Urothelium cell line (cell line): ENCODE measurements around the gene RYR1.

Experiments used
- DNase-seq: peaks from one replicate; pipeline ENCODE4 v3.0.0; 2011; ENCODE audit warnings: low spot score, mixed read lengths
- FAIRE-seq: peaks from 2 replicates; lab custom pipeline; 2011; peaks lifted over from hg19 to GRCh38; lab: Jason Lieb, UNC

RYR1 gene

GRCh38 chr19:38634757-38635482 lies 201.4 kb downstream of the RYR1 start:
- DNase-seq (peak; percentile 81), FAIRE-seq (no peak)

- DNase-seq, result no peak
- FAIRE-seq, result no peak
Measured at GRCh38 chr19:38635483-38636399, 202.2 kb downstream of the RYR1 start.
